DMS153 (cell line): ENCODE data around the gene KCNMB2.

Experiments used
- DNase-seq: peaks from one replicate; lab custom pipeline; 2025; lab: John Stamatoyannopoulos, UW

Gene KCNMB2

DNA sequence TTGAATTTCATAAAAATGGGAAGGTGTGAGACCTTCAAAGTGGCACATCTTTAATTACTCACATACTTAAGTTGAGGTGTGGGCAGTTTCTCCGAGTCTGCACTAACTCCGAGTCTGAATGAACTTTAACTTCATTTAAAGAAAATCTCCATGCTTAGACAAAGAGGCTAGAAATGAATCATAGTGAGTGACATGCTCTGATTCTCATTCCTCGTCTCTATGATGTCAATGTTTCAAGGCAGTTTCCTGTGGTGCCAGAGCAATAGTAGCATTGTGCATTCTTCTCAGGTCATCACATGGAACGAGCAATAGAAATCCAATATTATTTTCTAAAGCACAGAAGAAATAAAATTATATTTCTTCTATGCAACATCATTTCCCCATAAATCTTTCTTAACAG lies 224.8 kb downstream of the KCNMB2 start:
- DNase-seq: no peak

DNA sequence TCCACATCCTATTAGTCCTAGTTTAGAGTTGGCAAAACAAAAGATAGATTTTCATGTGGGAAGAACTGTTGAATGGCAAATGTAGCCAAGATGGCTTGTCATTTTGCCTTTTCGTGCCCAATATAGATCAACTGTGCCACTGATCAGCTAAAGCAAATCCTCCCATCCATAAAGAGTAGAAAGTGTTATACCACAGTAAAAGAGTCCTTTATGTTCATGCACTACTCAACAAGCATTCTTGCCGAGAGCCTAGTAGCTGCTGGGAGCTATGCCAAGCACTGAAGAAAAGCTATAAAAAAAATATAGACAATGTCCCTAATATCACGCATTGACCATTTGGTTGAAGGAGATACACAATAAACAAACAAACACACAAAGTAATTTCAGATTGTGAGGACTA lies 225.2 kb downstream of the KCNMB2 start:
- DNase-seq: no peak

GRCh38 chr3:178762385-178762784 lies 226.1 kb downstream of the KCNMB2 start:
- DNase-seq: no peak

GRCh38 chr3:178765472-178765871 lies 229.2 kb downstream of the KCNMB2 start:
- no peak for DNase-seq

GRCh38 chr3:178767581-178767980 lies 231.3 kb downstream of the KCNMB2 start:
- DNase-seq: no peak

GRCh38 chr3:178768072-178768864 lies 232.0 kb downstream of the KCNMB2 start:
- DNase-seq: no peak

GRCh38 chr3:178771511-178771910 lies 235.3 kb downstream of the KCNMB2 start:
- DNase-seq: no peak

DNA sequence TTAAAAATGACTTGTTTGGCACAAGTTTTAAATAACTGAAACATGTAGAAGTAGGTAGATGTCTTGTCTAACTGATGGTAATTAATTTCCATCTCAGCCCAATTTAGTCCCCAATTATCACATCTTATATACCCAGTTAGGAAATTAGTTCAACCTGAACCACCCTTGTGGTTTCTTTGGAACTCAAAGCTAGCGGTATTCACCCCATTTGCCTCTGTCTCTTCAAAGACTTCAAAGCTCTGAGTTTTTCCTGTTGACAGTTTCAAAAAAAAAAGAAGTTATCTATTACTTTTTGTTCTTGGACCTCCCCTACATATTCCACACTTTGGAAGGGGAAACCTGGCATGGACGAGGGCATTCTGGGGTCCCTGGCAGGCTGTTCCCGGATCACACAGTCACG lies 236.5 kb downstream of the KCNMB2 start:
- DNase-seq: no peak

DNA sequence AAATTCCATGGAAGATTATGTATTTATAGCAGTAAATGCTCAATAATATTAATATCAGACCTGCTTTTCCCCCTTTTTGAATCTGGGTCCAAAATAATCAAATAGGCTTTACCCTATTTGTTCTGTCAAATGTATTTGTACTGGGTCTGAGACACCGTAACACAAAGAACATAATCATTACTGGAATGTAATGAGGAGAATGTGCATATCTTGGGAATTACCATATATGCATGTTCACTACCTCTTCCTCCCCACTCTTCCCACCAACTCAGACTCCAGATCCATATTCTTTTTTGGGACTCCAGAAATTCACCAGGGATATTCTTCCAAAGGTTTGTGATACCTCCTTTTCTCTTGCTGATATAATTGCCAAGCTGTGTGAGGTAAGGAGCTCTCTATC lies 237.1 kb downstream of the KCNMB2 start:
- DNase-seq: no peak

- peak; percentile 25 for DNase-seq
Observed at GRCh38 chr3:178777718-178778411, 241.6 kb downstream of the KCNMB2 start.

DNA sequence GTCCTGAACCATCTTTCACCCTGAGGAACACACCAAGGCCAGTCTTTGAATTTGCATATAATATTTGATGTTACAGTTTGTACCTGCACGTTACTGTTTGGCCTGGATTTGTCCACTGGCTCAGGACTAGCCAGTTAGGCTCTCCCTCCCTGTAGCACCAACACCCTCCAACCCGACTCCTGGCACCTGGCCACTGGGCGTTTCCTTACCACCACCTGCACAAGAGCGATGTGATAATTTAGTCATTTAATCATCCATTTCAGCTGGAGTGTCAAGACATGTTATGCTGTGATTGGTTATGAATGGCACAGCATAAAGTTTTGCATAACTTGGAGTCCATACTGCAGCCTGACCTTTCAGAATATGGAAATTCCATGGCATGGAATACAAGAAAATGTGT lies 242.4 kb downstream of the KCNMB2 start:
- DNase-seq: no peak

- no peak for DNase-seq
Observed at GRCh38 chr3:178785961-178786360, 249.7 kb downstream of the KCNMB2 start.

- no peak for DNase-seq
Observed at GRCh38 chr3:178787960-178788359, 251.7 kb downstream of the KCNMB2 start.

DNA sequence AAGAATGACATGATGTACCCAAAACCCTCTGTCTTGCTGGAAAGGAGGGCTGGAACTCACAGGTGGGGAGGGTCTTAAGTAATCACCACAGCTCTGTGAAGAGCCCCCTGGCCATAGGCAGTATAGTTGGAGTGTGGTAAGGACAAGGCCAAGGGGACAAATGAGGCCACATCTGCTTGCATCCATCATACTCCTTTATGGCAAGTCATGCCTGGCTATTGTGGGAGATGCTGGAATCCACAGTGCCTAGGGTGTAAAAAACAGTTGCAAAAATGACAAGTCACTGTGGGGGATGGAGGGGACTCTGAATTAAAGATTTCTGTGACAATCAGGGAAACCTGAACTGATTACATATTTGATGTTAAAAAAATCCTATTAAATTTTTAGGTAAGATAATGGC lies 258.5 kb downstream of the KCNMB2 start:
- no peak for DNase-seq

- no peak for DNase-seq
Observed at GRCh38 chr3:178795349-178795748, 259.1 kb downstream of the KCNMB2 start.

- DNase-seq: no peak
Observed at GRCh38 chr3:178802259-178802658, 266.0 kb downstream of the KCNMB2 start.

- peak; percentile 41 for DNase-seq
Observed at GRCh38 chr3:178802993-178803693, 266.9 kb downstream of the KCNMB2 start.

DNA sequence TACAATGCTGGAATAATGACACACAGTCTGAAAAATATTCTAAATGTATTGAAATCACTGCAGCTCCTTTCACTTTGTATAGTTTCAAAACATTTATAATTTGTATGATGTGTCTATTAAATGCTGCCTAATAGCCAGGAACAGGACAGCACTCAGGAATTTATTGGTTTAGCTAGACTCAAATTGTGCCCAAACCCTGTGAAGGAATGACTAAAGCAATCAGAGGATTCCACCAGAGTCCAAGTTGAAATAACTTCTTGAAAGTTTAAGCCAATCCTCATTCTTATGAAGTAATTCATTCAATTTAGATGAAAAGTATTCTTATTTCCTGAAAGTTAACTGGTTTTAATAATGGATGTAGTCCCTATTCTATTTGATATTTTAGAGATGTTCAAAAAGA lies 268.4 kb downstream of the KCNMB2 start:
- DNase-seq: no peak

GRCh38 chr3:178805741-178806140 lies 269.5 kb downstream of the KCNMB2 start:
- no peak for DNase-seq

- no peak for DNase-seq
Observed at GRCh38 chr3:178806651-178807050, 270.4 kb downstream of the KCNMB2 start.

DNA sequence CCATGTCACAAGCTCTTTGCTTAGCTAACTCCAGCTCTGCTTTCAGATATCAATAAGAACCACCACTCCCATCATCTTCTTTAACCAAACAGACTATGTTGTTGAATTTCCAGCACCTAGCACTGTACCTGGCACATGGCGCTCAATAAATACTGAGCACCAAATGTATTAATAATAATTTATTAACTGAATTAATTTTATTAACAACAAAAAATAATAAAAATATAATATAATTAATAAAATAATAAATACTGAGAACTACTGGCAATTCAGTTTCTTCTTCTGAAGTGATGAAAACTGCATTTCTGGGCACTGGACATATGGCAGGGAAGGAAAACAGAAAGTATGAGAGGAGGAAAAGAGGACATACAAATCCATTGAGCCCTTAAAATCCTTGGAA lies 271.5 kb downstream of the KCNMB2 start:
- no peak for DNase-seq

DNA sequence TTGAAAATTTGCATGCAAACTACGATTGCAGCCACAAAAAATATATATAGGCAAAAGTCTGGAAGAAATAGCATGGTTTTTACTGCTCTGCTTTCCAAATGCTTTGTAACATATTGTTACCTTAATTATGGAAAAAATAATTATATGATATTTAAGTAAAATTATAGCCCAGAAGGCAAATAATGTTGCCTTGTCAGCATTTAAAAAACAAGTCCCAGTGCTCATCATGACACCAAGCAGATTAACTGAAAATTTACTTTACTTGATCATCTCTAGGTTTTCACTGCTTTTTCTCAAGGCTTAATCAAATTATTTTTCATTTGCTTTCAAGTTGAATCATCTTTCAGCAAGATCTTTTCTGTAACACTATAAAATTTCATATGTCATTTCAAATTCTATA lies 272.5 kb downstream of the KCNMB2 start:
- DNase-seq: no peak

- DNase-seq: no peak
Observed at GRCh38 chr3:178810181-178810580, 273.9 kb downstream of the KCNMB2 start.
